HG03439 (cell line): ENCODE data around the gene COL5A1.

Experiments
- ATAC-seq: cut with Tn5 transposase; IDR thresholded peaks from one replicate; pipeline ENCODE4 v1.9.1; 2021; ENCODE audit warnings: mild to moderate bottlenecking, moderate library complexity; ENCODE audit not compliant: unreplicated experiment

The COL5A1 gene

GRCh38 chr9:134758949-134759607 lies 117.5 kb downstream of the COL5A1 start:
- no peak for ATAC-seq

DNA sequence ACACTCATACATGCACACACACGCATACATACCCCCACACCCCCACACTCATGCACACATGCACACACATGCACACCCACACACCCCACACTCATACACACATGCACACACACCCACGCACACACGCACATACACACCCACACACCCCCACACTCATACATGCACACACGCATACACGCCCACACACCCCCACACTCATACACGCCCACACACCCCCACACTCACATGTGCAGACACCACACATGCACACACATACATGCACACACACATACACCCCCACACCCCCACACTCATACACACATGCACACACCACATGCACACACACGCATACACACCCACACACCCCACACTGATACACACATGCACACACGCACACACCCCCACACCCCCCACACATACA lies 118.3 kb downstream of the COL5A1 start:
- ATAC-seq: no peak

DNA sequence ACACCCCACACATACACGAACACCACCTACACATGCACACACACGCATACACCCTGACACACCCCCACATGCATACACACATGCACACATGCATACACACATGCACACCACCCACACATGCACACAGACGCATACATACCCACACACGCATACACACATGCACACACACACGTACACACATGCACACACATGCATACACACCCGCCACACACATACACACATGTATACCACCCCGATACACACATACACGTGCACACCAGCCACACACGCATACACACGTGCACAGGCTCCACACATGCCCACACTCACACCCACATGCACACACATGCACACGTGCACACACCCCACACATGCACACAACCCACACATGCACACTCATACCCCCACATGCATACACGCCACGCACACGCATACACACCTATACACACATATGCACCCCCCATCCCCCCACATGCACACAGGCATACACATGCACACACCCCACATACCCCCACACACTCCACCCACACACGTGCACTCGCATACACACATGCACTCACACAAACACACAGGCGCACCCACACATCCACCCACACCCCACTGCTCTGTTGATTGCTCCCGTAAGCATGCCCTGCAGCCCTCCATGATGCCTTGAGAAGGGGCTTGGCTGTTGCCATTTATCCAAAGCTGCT lies 119.3 kb downstream of the COL5A1 start:
- no peak for ATAC-seq

GRCh38 chr9:134764473-134765269 lies 123.1 kb downstream of the COL5A1 start:
- ATAC-seq: no peak

GRCh38 chr9:134765785-134766184 lies 124.2 kb downstream of the COL5A1 start:
- no peak for ATAC-seq

DNA sequence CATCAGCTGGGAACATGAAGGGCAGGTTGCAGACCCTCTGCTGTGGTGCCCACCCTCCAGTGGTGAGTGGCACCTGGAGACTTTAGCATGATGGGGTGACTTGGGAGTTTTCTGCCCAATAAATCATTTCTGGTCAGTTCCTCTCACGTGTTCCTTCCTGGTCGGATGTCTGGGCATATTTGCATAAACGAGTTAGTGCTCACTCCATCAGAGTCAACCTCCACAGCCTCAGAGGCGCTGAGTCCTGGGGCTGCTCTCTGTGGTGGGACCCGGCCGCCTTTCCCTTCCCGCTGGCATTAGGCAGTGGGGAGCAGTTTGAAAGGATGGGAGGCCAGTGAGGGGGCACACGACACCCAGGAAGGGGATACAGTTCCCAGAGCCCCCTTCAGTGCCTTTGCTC lies 125.0 kb downstream of the COL5A1 start:
- no peak for ATAC-seq

- ATAC-seq: no peak
Measured at GRCh38 chr9:134768332-134768708, 126.7 kb downstream of the COL5A1 start.

DNA sequence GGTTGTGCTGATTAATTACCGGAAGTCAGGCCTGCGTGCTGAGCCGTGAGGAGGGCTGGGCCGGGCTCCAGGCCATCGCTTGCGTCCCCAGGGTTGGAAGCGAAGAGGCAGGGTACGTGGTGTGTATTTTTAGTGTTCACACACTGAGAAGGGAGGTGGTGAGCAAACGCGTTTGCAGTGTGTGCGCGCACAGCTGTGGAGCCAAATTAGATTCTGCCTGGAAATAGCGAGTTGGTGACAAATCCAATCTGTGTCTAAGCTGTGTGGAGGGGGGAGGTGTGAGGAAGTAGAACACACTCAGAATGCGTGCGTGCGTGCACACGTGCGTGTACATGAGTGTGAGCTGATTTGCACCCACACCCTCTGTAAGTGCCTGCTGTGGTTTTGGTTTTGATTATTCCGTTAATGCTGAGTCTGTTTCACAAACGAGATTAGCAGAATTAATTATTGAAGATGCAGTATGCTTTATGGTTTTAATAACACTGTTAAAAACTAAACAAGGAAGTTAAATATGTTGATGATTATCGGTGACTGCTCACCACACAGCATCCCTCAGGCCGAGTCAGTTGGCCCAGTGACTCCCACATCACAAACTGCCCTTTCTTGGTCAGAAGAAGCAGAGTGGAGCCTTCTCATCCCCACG lies 127.2 kb downstream of the COL5A1 start:
- ATAC-seq: no peak

DNA sequence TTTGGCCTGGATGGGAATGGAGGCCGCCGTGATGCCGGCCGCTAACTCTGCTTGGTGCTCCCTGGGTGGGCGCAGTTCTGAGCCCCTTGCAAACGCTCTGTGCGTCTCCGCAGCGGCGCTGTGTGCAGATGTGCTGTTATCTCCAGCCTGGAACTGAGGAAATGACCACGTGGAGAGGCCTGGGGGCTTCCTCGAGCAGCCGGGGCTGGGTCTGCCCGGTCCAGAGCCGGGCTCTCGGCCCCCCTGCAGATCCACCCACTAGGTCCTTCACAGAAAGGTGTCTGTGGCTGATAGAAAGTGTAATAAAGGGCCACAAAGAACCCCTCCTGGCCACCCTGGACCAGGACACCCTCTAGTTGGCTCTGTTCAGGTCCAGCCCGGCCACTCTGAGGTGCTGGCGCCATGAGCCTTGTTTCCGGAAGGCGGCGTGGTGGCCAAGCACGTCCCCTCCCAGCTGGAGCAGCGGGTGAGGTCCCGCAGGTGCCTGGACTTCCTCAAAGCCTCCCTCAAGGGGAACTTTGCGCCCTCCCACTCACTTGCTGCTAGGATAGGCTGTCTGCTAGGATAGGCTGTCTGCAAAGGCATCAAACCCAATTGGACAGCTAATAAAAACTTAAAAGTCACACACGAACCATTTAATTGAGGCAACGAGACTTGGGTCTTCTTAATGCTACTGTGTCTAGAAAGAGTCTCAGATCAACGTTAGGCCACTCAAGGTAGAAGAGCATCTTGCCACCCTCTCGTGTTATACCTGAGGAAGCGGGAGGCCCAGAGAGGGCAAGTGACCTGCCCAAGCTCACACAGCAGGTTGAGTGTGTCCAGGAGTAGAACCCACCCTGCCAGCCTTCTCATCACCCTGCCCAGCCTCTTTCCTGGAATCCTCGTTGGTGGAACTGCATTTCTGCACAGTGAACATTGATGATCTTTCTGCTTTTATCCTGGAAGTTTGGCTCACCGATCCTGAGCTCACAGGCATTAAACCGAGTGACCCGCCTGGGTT lies 129.7 kb downstream of the COL5A1 start:
- ATAC-seq: no peak

DNA sequence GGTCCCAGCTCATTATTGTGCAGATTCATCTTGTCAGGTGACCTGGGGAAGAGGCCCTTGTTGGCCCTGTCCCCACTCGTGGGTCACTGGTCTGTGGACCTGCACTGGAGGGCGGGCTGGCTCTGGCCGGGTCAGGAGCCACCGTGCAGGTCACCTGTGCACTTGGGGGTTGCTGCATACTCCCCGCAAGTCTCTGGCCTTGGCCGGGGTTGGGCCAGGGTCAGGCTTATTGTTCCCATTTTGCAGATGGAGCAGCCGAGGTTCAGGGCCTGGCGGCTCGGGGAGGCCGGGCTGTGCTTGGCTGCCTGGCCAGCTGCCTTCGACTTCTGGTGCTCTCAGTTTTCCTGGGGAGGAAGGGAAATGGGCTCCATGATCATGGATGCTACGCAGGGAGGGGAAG lies 130.7 kb downstream of the COL5A1 start:
- no peak for ATAC-seq

GRCh38 chr9:134773842-134774241 lies 132.2 kb downstream of the COL5A1 start:
- no peak for ATAC-seq

GRCh38 chr9:134774410-134774809 lies 132.8 kb downstream of the COL5A1 start:
- ATAC-seq: no peak

GRCh38 chr9:134775081-134775951 lies 133.7 kb downstream of the COL5A1 start:
- ATAC-seq: no peak

- ATAC-seq: no peak
Measured at GRCh38 chr9:134776080-134776796, 134.6 kb downstream of the COL5A1 start.

DNA sequence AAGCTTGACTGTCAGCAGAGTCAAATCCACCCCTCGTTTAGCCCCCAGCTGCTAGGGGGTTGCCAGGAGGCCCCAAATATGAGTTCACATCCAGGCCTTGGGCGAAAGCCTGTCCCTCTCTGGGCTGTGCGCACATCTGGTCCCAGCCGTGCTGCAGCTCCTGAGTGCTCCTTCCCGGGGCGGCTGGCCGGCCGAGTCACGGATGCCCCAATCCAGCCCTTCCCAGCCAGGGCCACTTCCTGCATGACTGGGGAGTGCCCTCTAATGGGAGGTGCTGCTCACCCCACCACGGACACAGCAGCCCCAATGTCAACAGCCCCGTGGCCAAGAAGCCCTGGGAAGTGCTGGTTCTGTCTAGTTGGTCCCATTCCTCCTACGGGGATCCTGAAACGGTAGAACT lies 135.6 kb downstream of the COL5A1 start:
- ATAC-seq: no peak

DNA sequence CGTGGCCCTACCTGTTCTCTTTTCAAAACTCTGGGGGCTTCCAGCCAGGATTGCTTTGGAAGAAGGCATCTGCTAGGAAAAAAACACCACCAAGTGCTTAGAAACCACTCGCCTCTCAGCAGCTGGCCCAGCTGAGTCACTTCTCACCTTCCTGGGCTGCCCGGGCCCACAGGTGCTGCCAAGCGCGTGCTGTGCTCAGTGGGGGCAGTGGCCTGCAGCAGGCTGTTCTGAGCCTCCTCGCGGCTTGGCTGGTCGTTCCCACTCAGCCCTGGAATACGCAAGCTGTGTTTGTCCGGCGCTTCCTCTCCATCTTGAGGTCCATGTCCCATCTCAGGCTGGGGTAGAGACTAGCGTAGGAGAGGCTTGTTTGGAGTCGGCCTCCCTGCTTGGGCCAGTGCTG lies 136.6 kb downstream of the COL5A1 start:
- no peak for ATAC-seq

- no peak for ATAC-seq
Measured at GRCh38 chr9:134778841-134779411, 137.3 kb downstream of the COL5A1 start.

GRCh38 chr9:134779640-134780039 lies 138.0 kb downstream of the COL5A1 start:
- ATAC-seq: no peak
